Panc1 (cell line): ENCODE results near the gene MPP2. TPM values are rescaled to one million over a fixed set of nuclear protein-coding genes. Genes with fewer than 3 reads are reported as not detected.

ENCODE experiments used
- ATAC-seq: fragments of 200-7000 bp; cut with Tn5 transposase; 2 replicates; pipeline ENCODE4 v1.9.1; 2020; ENCODE audit warnings: mild to moderate bottlenecking, moderate library complexity
- BruUV-seq: library from RNA; stranded (reverse); fragments of 400-500 nt; replicated peaks from 2 replicates; lab custom pipeline; 2021; lab: Mats Ljungman, UMichigan
- CTCF ChIA-PET: fragments of 300-600 bp; sonication (Branson Sonifier 250); formaldehyde crosslinking; loops from one replicate; lab custom pipeline; 2022; ENCODE audit warnings: antibody characterized with exemption; lab: Charles Lee
- POLR2A ChIA-PET: fragments of 300-600 bp; sonication (Branson Sonifier 250); formaldehyde crosslinking; loops from one replicate; lab custom pipeline; 2022; ENCODE audit warnings: antibody characterized with exemption; lab: Charles Lee
- DNase-seq: peaks from one replicate; pipeline ENCODE4 v3.0.0-alpha.2; 2010; ENCODE audit warnings: low read depth, low spot score
- H3K27ac ChIP-seq: 2 replicates; pipeline ENCODE4 v1.5.1; 2011; ENCODE audit warnings: mild to moderate bottlenecking, low read length, inconsistent platforms
- H3K27me3 ChIP-seq: fragments of 200-500 bp; sonication (Bioruptor generic); 2 replicates; pipeline ENCODE4 v1.6.0; 2014; ENCODE audit warnings: low read length, inconsistent platforms; ENCODE audit not compliant: control insufficient read depth, insufficient read depth
- H3K36me3 ChIP-seq: fragments of 200-500 bp; sonication (Bioruptor generic); 2 replicates; pipeline ENCODE4 v1.5.1; 2014; ENCODE audit warnings: inconsistent platforms, mild to moderate bottlenecking, low read length, moderate library complexity; ENCODE audit not compliant: control insufficient read depth, insufficient read depth
- H3K4me1 ChIP-seq: 2 replicates; pipeline ENCODE4 v1.5.1; 2011; ENCODE audit warnings: inconsistent platforms, mild to moderate bottlenecking, low read length, moderate library complexity; ENCODE audit not compliant: control insufficient read depth, insufficient read depth
- H3K4me3 ChIP-seq, 2 experiments: 2 replicates each; pipeline ENCODE4 v1.5.1; 2011 to 2012; ENCODE audit warnings: low read depth in 2 of 2, low read length in 2 of 2, mild to moderate bottlenecking in 2 of 2, inconsistent platforms in 1 of 2, moderate library complexity in 1 of 2
- H3K9me3 ChIP-seq: fragments of 200-500 bp; sonication (Bioruptor generic); 2 replicates; pipeline ENCODE4 v1.5.1; 2014; ENCODE audit warnings: low read depth, mild to moderate bottlenecking, inconsistent platforms, low read length, moderate library complexity; ENCODE audit not compliant: control insufficient read depth, insufficient read depth
- CTCF ChIP-seq: fragments of 450-650 bp; IDR thresholded peaks from 2 replicates; pipeline ENCODE4 v1.5.1; 2017; ENCODE audit warnings: mild to moderate bottlenecking
- POLR2AphosphoS5 ChIP-seq: IDR thresholded peaks from 2 replicates; pipeline ENCODE4 v1.6.1; 2012; ENCODE audit warnings: mild to moderate bottlenecking, low read depth, low read length, moderate library complexity
- REST ChIP-seq, 2 experiments: IDR thresholded peaks; 2 replicates each; pipeline ENCODE4 v1.6.1; 2011 to 2012; ENCODE audit warnings: low read depth in 2 of 2, control low read depth in 1 of 2, low read length in 1 of 2, mild to moderate bottlenecking in 1 of 2, moderate library complexity in 1 of 2; ENCODE audit not compliant: insufficient read depth in 1 of 2
- SIN3A ChIP-seq: IDR thresholded peaks from 2 replicates; pipeline ENCODE4 v1.6.1; 2012; ENCODE audit warnings: low read depth, mild to moderate bottlenecking, low read length, moderate library complexity, borderline replicate concordance; ENCODE audit not compliant: insufficient read depth
- TCF7L2 ChIP-seq: IDR thresholded peaks from 2 replicates; pipeline ENCODE4 v1.6.1; 2011; ENCODE audit warnings: mild to moderate bottlenecking, low read depth, low read length, inconsistent platforms
- in situ Hi-C: cut with HindIII; loops from 2 replicates; pipeline ENCODE4 v1.10.0; 2016; ENCODE audit warnings: low sequenced_read_pairs, low pct_unique_long_range_greater_than_20kb
- intact Hi-C: fragments of 100-400 bp; cut with micrococcal nuclease; formaldehyde crosslinking; loops from one replicate; pipeline ENCODE4 v1.10.0; 2022; ENCODE audit not compliant: unreplicated experiment
- total RNA-seq: library from RNA; stranded (reverse); gene quantifications from one replicate; pipeline ENCODE4 v1.2.1, GENCODE V29; 2021; ENCODE audit not compliant: unreplicated experiment

MPP2 gene
- total RNA-seq, 1 experiment from 2014 or later = 3.5 TPM

GRCh38 chr17:43905400-43905984 is 1.8 kb downstream of the MPP2 start:
- CTCF ChIA-PET = no interaction called here
- no peak for DNase-seq
- H3K27ac ChIP-seq = no peak overlapping the region
- peaks cover 14% of the 10 kb centered on the region for H3K4me1 ChIP-seq
- TF ChIP-seq SIN3A (no peak), REST (IDR thresholded peaks at IDR 0.05; ENCODE audit: insufficient read depth in 1 of 2, low read depth in 2 of 2, low read length in 1 of 2) (no peak), CTCF (no peak), TCF7L2 (no peak), POLR2AphosphoS5 (no peak)
- no TSS peak for BruUV-seq
- no peaks in the 10 kb centered on the region for H3K9me3 ChIP-seq
- intact Hi-C loops (no loop called here), in situ Hi-C loops (no loop called here)
- POLR2A ChIA-PET = no interaction called here
- no peak overlapping the region for H3K4me3 ChIP-seq
- peaks cover 3% of the 10 kb centered on the region; the same call in 1 of the 2 replicates for H3K27me3 ChIP-seq
- no peaks in the 10 kb centered on the region; the same call in 1 of the 2 replicates for H3K36me3 ChIP-seq
- no peak for ATAC-seq

GRCh38 chr17:43901861-43902589 is 5.3 kb downstream of the MPP2 start:
- no peaks in the 10 kb centered on the region for H3K27me3 ChIP-seq
- no peak overlapping the region for H3K27ac ChIP-seq
- no peak overlapping the region for H3K4me3 ChIP-seq
- ATAC-seq (no peak), DNase-seq (no peak)
- intact Hi-C loops (no loop called here), in situ Hi-C loops (no loop called here)
- POLR2A ChIA-PET = no interaction called here
- no peaks in the 10 kb centered on the region; the same call in 1 of the 2 replicates for H3K36me3 ChIP-seq
- H3K9me3 ChIP-seq = no peaks in the 10 kb centered on the region
- peaks cover 12% of the 10 kb centered on the region for H3K4me1 ChIP-seq
- CTCF ChIA-PET = no interaction called here
- TF ChIP-seq SIN3A = no peak
- TF ChIP-seq POLR2AphosphoS5 = no peak
- no peak for TF ChIP-seq TCF7L2
- no peak for TF ChIP-seq CTCF
- no TSS peak for BruUV-seq
